OCI-LY1 (cell line): ENCODE results near the gene ME3.
"Not testable (repeated sequence)": the region's sequence is repeated elsewhere in the genome, so short reads cannot be mapped to it uniquely, and the experiment has no call there.

Experiments
- EZH2 ChIP-seq: fragments of 200-600 bp; sonication (generic), shearing (Covaris generic); IDR thresholded peaks from 2 replicates; pipeline ENCODE4 v1.8.0; 2017; ENCODE audit warnings: borderline replicate concordance, mixed run types, mild to moderate bottlenecking, antibody characterized with exemption, low read length, moderate library complexity, mixed read lengths
- TF ChIP-seq, protein P1 (sequence below): fragments of 200-600 bp; sonication (generic), shearing (Covaris generic); IDR thresholded peaks from 2 replicates; pipeline ENCODE4 v1.5.1; 2017; ENCODE audit warnings: mild to moderate bottlenecking, antibody characterized with exemption, low read length, moderate library complexity, mixed read lengths

DNA sequence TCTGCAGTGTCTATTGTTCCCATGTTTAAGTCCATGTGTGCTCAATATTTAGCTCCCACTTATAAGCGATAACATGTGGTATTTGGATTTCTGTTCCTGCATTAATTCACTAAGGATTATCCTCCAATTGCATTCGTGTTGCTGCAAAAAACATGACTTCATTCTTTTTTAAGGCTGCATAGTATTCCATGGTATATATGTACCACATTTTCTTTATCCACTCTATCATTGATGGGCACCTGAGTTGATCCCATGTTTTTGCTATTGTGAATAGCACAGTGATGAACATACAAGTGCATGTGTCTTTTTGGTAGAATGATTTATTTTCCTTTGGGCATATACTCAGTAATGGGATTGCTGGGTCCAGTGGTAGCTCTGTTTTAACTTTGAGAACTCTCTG lies 109.6 kb downstream of the ME3 start:
- TF ChIP-seq, protein P1, sequence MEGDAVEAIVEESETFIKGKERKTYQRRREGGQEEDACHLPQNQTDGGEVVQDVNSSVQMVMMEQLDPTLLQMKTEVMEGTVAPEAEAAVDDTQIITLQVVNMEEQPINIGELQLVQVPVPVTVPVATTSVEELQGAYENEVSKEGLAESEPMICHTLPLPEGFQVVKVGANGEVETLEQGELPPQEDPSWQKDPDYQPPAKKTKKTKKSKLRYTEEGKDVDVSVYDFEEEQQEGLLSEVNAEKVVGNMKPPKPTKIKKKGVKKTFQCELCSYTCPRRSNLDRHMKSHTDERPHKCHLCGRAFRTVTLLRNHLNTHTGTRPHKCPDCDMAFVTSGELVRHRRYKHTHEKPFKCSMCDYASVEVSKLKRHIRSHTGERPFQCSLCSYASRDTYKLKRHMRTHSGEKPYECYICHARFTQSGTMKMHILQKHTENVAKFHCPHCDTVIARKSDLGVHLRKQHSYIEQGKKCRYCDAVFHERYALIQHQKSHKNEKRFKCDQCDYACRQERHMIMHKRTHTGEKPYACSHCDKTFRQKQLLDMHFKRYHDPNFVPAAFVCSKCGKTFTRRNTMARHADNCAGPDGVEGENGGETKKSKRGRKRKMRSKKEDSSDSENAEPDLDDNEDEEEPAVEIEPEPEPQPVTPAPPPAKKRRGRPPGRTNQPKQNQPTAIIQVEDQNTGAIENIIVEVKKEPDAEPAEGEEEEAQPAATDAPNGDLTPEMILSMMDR = not testable (repeated sequence)
- not testable (repeated sequence) for TF ChIP-seq EZH2
